ENCODE measurements around the gene UBXN1.

UBXN1 gene

DNA sequence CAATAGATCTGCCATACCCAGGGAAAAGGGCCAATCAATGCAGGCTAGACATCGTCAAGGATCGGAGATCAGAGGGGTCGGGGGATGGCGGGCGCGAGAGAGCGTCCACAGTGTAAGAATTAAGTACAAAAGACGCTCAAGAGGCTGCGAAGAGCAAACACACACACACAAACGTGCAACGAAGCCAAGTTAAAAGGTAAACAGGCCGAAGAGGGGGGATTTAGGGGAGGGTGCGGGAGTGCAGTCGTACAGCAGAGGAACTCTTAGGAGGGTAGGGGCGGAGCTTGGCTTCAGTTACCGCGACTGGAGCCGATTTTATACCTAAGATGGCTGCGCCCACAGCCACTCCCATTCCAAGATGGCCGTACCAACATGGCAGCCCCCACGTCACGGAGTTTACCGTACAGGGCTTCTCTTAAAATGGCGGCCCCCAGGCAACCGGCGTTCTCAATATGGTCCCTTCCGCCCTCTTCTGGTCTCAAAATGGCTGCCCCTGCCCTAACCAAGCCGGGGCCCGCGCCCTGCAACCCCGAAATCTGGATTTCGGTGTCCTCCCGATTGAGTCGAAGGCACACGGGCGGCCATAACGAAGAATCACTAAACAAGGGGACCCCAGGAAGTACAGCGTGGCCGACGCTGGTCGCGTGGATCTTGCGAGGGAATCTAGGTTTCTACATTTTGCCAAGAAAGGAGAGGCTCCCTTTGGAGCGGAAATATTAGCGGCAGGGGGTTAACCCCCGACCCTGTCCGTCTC is 30.6 kb upstream of the UBXN1 start:
- peak overlapping the region; percentile 44 for H3K4me3 ChIP-seq (ENCODE audit: control insufficient read depth, low read depth, low read length)
- peak; percentile 86 for DNase-seq (ENCODE audit: low read depth)

GRCh38 chr11:62708793-62709192 is 29.9 kb upstream of the UBXN1 start:
- peak overlapping the region; percentile 44 for H3K4me3 ChIP-seq (ENCODE audit: control insufficient read depth, low read depth, low read length)
- DNase-seq (ENCODE audit: low read depth) = no peak

More for the DNA sequence above, 30.6 kb upstream of the UBXN1 start:
- TF ChIP-seq CTCF (IDR thresholded peaks at IDR 0.05; ENCODE audit: control insufficient read depth, insufficient read depth, low read depth, low read length, missing control alignments) = no peak

GRCh38 chr11:62708392-62708791 is 29.5 kb upstream of the UBXN1 start:
- H3K4me3 ChIP-seq (ENCODE audit: control insufficient read depth, low read depth, low read length) = no peak overlapping the region
- no peak for DNase-seq (ENCODE audit: low read depth)
- no peak for TF ChIP-seq CTCF (IDR thresholded peaks at IDR 0.05; ENCODE audit: control insufficient read depth, insufficient read depth, low read depth, low read length, missing control alignments)

More at GRCh38 chr11:62708793-62709192, 29.9 kb upstream of the UBXN1 start:
- TF ChIP-seq CTCF (IDR thresholded peaks at IDR 0.05; ENCODE audit: control insufficient read depth, insufficient read depth, low read depth, low read length, missing control alignments) = no peak

DNA sequence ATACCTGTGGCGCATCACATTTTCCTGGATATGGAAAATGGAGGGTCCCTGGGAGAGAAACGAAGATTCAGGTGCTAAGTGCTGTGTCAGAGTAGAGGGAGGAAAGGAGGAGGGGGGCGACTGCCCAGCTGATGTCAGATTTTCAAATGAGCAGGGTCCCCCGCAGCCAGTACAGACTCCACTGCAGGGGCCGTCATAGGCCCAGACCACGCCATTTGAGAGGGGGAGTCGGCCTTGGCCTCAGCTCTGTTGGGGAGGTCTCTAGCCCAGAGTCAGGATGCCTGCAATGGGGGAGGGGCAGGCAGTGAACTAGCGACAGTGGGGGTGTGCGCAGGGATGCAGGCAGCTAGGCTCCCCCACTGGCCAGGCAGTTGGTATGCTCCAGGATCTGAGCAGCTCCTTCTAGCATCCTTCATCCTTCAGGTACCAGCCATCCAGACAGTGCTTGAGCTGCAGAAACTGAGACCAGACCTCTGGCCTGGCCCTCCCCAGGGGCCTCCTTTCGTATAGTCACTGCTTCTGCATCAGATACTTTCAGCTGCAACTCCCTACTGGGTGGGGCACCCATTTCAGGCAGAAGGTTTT is 28.5 kb upstream of the UBXN1 start, which contains the start of the genes BSCL2 and GNG3:
TSS of gene BSCL2 (minus strand) at position 148 of the 585 bp plus-strand sequence. CDS start 229 bp downstream, outside the sequence.
TSS of gene GNG3 (plus strand) at position 400 of the 585 bp plus-strand sequence. CDS start 620 bp downstream, outside the sequence.
- peak within 1 kb of the TSS; percentile 6 for H3K4me3 ChIP-seq (ENCODE audit: control insufficient read depth, low read depth, low read length)
- no peak for TF ChIP-seq CTCF (IDR thresholded peaks at IDR 0.05; ENCODE audit: control insufficient read depth, insufficient read depth, low read depth, low read length, missing control alignments)
- DNase-seq (ENCODE audit: low read depth) = no peak

- no peak for TF ChIP-seq CTCF (IDR thresholded peaks at IDR 0.05; ENCODE audit: control insufficient read depth, insufficient read depth, low read depth, low read length, missing control alignments)
- no peak for DNase-seq (ENCODE audit: low read depth)
- no peak overlapping the region for H3K4me3 ChIP-seq (ENCODE audit: control insufficient read depth, low read depth, low read length)
These were observed 28.0 kb upstream of the UBXN1 start for GRCh38 chr11:62706850-62707247.

DNA sequence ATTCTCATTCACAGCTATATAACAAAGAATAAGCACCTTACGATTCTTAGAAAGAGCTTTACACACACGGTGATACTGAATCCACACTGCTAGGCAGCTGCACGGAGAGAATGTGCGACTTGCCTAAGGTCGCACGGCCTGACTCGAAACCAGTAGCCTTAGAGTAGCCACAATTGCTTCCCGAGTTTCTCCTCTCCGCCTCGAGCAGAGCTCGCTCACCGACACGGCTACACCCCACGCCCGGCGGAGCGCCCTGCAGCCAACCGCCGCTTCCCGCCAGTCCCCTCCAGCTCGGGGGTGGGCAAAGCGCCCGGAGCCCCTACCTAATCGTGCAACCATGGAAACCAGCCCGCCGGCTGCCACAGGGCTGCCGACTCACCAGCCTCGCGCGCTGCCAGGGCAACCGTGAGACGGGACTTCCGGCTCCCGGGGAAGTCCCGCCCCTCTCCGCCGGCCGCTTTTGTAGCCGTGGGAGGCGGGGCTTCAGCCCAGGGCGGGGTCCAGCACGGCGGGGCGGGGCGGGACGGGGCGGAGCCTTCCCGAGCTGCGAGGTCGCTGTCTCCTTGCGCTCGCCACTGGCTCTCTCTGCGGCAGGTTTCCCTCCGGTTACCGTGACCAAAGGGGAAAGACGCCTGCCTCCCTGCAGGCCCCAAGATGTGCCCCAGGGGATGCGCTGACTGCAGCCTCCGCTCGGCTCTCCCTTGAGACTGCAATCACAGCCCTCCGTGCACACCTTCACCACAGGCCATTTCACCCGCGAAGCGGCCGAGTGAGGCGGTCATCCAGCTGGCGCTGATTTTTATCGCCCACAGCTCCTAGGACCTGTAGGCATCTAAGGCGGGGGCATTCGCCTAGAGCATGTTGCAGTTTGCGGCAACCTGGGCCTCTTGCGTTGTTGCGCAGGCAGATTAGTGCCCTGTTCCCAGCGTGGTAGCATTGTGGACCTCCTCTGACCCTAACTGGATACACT is 27.3 kb upstream of the UBXN1 start:
- TF ChIP-seq CTCF (IDR thresholded peaks at IDR 0.05; ENCODE audit: control insufficient read depth, insufficient read depth, low read depth, low read length, missing control alignments) = no peak
- H3K4me3 ChIP-seq (ENCODE audit: control insufficient read depth, low read depth, low read length) = peak overlapping the region; percentile 56
- DNase-seq (ENCODE audit: low read depth) = peak; percentile 57
